Activated CD4-positive, alpha-beta T cell treated with anti-CD3 and anti-CD28 coated beads, Interleukin-2, amount 10 ng/mL, durations not matched to agents 24 days and 14 days (primary cell): ENCODE results near the gene CDKAL1. TPM values are rescaled to one million over a fixed set of nuclear protein-coding genes. Genes with fewer than 3 reads are reported as not detected.

ENCODE experiments used
- DNase-seq: peaks from one replicate; pipeline ENCODE4 v3.0.0; 2022
- H3K27ac Mint-ChIP-seq: one replicate; pipeline ENCODE4 v1.8.0; 2022; ENCODE audit warnings: mild to moderate bottlenecking, mixed read lengths
- H3K27me3 Mint-ChIP-seq: one replicate; pipeline ENCODE4 v1.8.0; 2022; ENCODE audit warnings: mixed read lengths
- H3K36me3 Mint-ChIP-seq: one replicate; pipeline ENCODE4 v1.8.0; 2022; ENCODE audit warnings: low read depth, mild to moderate bottlenecking, mixed read lengths
- H3K4me1 Mint-ChIP-seq: one replicate; pipeline ENCODE4 v1.8.0; 2021; ENCODE audit warnings: mixed read lengths
- H3K4me3 Mint-ChIP-seq: one replicate; pipeline ENCODE4 v1.8.0; 2022; ENCODE audit warnings: mild to moderate bottlenecking, moderate library complexity, mixed read lengths
- H3K9me3 Mint-ChIP-seq: one replicate; pipeline ENCODE4 v1.8.0; 2021; ENCODE audit warnings: mixed read lengths
- intact Hi-C: fragments of 100-400 bp; cut with micrococcal nuclease; formaldehyde crosslinking; loops from one replicate; pipeline ENCODE4 v1.15.1; 2023
- total RNA-seq: library from RNA; stranded (reverse); gene quantifications from 2 replicates; pipeline ENCODE4 v1.2.3, GENCODE V29; 2022

The CDKAL1 gene
- total RNA-seq, 1 donor from 2014 or later = 29.1 TPM

GRCh38 chr6:21166754-21167153 lies 632.5 kb downstream of the CDKAL1 start:
- Mint-ChIP-seq H3K27ac (no peak overlapping the region), H3K4me3 (no peak overlapping the region), H3K36me3 (peaks cover 3% of the 10 kb centered on the region), H3K9me3 (peaks cover 6% of the 10 kb centered on the region), H3K4me1 (peaks cover 31% of the 10 kb centered on the region), H3K27me3 (no peaks in the 10 kb centered on the region)
- DNase-seq = no peak
- intact Hi-C loops = no loop called here

DNA sequence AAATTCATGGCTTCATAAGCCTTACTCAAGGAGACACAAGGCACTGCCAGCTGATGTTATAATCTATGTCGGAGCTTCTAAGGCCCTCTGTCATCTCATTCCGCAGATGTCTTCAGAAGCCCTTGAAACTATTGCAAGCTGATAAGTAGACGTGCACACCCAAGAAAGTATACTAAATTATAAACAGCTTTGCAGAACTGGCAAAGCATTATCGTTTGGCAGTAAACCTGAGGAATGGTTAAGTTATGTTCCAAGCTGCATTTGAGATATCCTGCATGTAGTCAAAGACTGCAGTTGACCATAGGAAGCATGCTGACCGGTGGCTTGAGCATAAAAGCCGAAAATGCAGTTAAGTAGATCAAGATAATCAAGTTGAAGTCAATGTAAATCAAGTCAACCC lies 633.5 kb downstream of the CDKAL1 start:
- Mint-ChIP-seq H3K4me1 (peaks cover 23% of the 10 kb centered on the region), H3K36me3 (peaks cover 7% of the 10 kb centered on the region), H3K27ac (no peak overlapping the region), H3K4me3 (no peak overlapping the region), H3K27me3 (no peaks in the 10 kb centered on the region), H3K9me3 (peaks cover 12% of the 10 kb centered on the region)
- no peak for DNase-seq
- intact Hi-C loops = no loop called here

- intact Hi-C loops = no loop called here
- H3K36me3 Mint-ChIP-seq = peaks cover 7% of the 10 kb centered on the region
- H3K4me3 Mint-ChIP-seq = no peak overlapping the region
- H3K4me1 Mint-ChIP-seq = no peaks in the 10 kb centered on the region
- H3K27me3 Mint-ChIP-seq = no peaks in the 10 kb centered on the region
- peaks cover 6% of the 10 kb centered on the region for H3K9me3 Mint-ChIP-seq
- DNase-seq = no peak
- no peak overlapping the region for H3K27ac Mint-ChIP-seq
These were observed 637.5 kb downstream of the CDKAL1 start for GRCh38 chr6:21171801-21172200.

DNA sequence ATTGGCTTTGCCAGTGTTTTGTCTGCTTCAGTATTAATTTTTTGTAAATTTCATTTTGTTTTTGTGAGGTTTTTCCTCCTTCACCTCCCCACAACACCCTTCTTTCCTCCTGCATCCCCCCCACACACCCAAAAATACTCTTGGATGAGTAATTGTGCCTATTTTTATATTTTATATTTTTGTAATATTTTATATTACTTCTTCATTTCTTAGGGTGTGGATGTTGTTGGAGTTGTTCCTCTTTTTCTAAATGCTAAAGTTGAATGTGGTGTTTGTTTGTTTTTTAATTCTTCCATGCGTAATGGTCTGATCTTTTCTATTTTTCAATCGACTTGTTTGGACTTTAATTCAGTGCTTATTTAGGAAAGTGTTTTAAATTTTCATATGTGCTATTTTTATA lies 638.8 kb downstream of the CDKAL1 start:
- H3K9me3 Mint-ChIP-seq = peaks cover 6% of the 10 kb centered on the region
- intact Hi-C loops = no loop called here
- H3K4me3 Mint-ChIP-seq = no peak overlapping the region
- H3K27me3 Mint-ChIP-seq = no peaks in the 10 kb centered on the region
- H3K36me3 Mint-ChIP-seq = peaks cover 7% of the 10 kb centered on the region
- H3K27ac Mint-ChIP-seq = no peak overlapping the region
- H3K4me1 Mint-ChIP-seq = no peaks in the 10 kb centered on the region
- no peak for DNase-seq

DNA sequence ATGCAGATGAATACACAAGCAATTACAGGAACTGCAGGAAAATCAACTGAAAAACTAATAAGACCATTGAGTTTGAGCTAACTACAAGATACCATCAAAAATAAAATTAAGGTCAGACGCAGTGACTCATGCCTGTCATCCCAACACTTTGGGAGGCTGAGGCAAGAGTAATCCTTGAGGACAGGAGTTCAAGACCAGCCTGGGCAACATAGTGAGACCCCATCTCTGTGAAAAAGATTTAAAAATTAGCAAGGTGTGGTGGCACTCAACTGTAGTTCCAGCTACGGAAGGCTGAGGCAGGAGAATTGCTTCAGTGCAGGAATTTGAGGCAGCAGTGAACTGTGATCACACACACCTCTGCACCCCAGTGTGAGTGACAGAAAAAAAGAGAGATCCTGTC lies 639.4 kb downstream of the CDKAL1 start:
- Mint-ChIP-seq H3K4me1 (no peaks in the 10 kb centered on the region), H3K4me3 (no peak overlapping the region), H3K27ac (no peak overlapping the region), H3K36me3 (peaks cover 7% of the 10 kb centered on the region), H3K27me3 (no peaks in the 10 kb centered on the region), H3K9me3 (peaks cover 6% of the 10 kb centered on the region)
- intact Hi-C loops = no loop called here
- no peak for DNase-seq

- peaks cover 6% of the 10 kb centered on the region for H3K36me3 Mint-ChIP-seq
- H3K9me3 Mint-ChIP-seq = peaks cover 6% of the 10 kb centered on the region
- DNase-seq = no peak
- intact Hi-C loops = no loop called here
- H3K27me3 Mint-ChIP-seq = no peaks in the 10 kb centered on the region
- H3K4me1 Mint-ChIP-seq = no peaks in the 10 kb centered on the region
- no peak overlapping the region for H3K27ac Mint-ChIP-seq
- no peak overlapping the region for H3K4me3 Mint-ChIP-seq
These were observed 641.9 kb downstream of the CDKAL1 start for GRCh38 chr6:21176197-21176596.

DNA sequence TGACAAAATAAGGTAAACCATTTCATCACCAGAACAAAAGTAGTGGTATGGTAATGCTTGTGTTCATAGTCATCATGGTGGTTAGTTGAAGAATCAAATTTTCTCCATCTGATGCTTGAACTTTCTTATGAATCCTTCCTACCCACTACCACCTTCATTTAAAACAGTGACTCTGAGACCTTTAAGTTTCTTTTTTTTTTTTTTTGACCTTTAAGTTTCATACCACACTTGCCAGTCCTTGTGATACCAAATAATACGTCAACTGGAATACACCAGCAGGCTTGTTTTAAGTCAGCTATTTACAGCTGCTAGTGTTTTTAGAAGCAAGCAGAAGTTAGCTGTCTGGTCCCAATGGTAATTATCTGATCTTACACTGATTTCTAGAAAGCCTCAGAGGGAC lies 645.9 kb downstream of the CDKAL1 start:
- intact Hi-C loops = no loop called here
- Mint-ChIP-seq H3K9me3 (no peaks in the 10 kb centered on the region), H3K27me3 (no peaks in the 10 kb centered on the region), H3K36me3 (peaks cover 3% of the 10 kb centered on the region), H3K4me1 (no peaks in the 10 kb centered on the region), H3K27ac (no peak overlapping the region), H3K4me3 (no peak overlapping the region)
- no peak for DNase-seq

DNA sequence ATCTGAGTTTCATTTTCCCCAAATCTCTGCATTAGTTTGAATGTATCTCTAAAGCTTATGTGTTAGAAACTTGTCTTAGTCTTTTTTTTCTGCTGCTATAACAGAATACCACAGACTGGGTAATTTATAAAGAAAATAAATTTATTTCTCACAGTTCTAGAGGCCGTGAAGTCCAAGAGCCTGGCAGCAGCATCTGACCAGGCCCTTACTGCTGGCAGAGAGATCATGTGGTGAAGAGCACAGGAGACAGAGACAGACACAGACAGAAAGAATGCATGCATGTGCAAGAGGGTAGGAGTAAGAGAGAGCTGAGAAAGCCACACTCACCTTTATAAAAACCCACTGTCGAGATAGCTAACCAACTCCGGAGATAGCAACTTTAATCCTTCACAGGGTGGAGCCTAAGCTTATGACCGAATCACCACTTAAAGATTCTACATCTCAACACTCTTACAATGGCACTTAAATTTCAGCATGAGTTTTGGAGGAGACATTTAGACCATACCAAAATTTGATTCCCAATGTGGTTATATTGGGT lies 646.6 kb downstream of the CDKAL1 start:
- no peaks in the 10 kb centered on the region for H3K27me3 Mint-ChIP-seq
- H3K4me1 Mint-ChIP-seq = no peaks in the 10 kb centered on the region
- no peak for DNase-seq
- no peaks in the 10 kb centered on the region for H3K9me3 Mint-ChIP-seq
- no peak overlapping the region for H3K4me3 Mint-ChIP-seq
- intact Hi-C loops = no loop called here
- no peak overlapping the region for H3K27ac Mint-ChIP-seq
- H3K36me3 Mint-ChIP-seq = peaks cover 3% of the 10 kb centered on the region

DNA sequence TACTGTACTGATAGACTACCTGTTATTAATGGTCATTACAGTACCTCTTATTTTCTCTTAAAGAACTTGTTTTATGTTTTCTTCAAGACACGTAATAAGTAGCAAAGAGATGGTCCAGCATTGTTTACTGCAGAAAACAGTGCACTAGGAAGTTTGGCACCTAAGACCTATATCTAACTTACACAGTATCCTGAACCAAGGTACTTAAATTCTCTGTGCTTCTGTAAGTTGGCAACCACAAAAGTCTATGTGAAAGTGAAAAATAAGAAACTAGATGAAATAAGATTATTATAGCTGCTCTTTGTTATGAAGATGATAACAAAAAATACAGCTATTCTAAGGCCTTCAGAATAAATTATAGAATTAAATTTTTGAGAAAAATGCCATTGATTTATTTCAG lies 647.6 kb downstream of the CDKAL1 start:
- H3K36me3 Mint-ChIP-seq = peaks cover 3% of the 10 kb centered on the region
- H3K4me3 Mint-ChIP-seq = no peak overlapping the region
- H3K4me1 Mint-ChIP-seq = no peaks in the 10 kb centered on the region
- DNase-seq = no peak
- no peak overlapping the region for H3K27ac Mint-ChIP-seq
- no peaks in the 10 kb centered on the region for H3K9me3 Mint-ChIP-seq
- intact Hi-C loops = no loop called here
- H3K27me3 Mint-ChIP-seq = no peaks in the 10 kb centered on the region

DNA sequence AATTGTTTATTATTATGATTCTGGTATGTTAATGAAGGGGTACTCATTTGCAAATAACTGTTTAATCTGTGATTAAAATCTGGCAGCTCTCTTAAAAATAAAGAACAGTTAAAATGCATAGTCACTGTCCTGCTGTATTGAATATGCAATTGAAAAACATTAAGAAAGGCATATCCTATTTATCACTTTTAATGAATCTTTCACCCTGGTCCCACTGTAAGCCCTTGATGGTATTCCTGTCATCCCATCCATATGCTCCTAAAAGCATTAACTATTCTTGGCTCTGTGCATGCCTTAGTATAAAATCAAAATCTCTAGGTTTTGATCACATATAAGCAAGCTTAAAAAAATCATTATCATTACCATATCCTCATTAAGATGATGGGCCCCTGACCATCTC lies 648.3 kb downstream of the CDKAL1 start:
- intact Hi-C loops = no loop called here
- Mint-ChIP-seq H3K36me3 (peaks cover 3% of the 10 kb centered on the region), H3K4me1 (no peaks in the 10 kb centered on the region), H3K27ac (no peak overlapping the region), H3K4me3 (no peak overlapping the region), H3K27me3 (no peaks in the 10 kb centered on the region), H3K9me3 (no peaks in the 10 kb centered on the region)
- DNase-seq = no peak

DNA sequence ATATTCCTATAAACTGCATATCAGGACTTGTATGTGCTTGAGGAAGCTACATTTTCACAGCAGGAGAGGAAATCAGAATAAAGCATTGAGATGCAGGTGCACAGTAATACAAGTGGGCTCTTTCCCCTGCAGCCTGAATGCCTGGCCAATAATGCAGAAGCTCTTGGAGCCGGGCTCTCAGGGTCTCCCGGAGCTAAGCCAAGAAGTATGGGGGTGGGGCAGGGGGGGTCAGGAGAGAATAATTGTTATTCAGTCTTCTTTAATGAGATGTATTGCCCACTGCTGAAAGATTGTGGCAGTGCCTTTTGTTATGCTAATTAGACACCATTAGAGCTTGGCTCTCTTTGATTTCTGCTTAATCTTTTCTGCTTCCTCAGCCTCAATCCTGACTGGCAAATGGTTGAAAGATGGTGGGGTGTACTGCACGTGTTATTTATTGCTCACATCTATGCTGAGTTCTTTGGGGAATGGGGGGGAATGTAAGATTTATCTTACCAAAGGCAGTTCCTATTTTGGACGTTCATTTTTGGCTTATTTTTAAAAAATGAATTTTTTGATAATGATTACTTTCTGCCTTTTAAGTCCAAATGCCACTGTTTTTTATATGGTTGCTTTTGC lies 651.7 kb downstream of the CDKAL1 start:
- Mint-ChIP-seq H3K27me3 (no peaks in the 10 kb centered on the region), H3K9me3 (no peaks in the 10 kb centered on the region), H3K4me1 (peaks cover 7% of the 10 kb centered on the region), H3K27ac (no peak overlapping the region), H3K4me3 (no peak overlapping the region), H3K36me3 (peaks cover 1% of the 10 kb centered on the region)
- no peak for DNase-seq
- intact Hi-C loops = no loop called here

DNA sequence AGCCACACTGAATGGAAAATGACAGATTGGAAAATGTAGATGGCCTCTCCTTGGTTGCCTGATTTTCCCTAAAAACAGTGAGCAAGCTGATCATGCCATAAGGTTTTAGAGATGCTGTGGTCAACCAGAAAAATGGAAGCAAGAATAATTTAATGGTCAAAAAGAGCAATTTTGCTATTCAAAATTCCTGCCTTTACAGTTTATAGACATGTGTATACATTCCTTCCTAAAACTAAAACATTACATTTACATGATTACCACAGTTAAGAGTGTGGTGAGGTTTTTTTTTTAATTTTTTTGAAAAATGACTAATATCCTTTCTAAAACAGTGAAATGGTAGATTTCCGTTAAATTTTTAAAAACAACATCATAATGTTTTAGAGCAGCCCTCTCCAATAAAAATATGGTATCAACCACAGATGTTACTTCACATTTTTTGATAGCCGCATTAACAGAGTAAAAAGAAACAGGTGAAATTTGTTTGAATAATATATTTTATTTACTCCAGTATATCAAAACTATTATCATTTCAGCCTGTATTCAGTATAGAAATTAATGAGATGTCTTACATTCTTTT lies 652.3 kb downstream of the CDKAL1 start:
- Mint-ChIP-seq H3K9me3 (no peaks in the 10 kb centered on the region), H3K4me1 (peaks cover 11% of the 10 kb centered on the region), H3K4me3 (no peak overlapping the region), H3K27ac (no peak overlapping the region), H3K27me3 (no peaks in the 10 kb centered on the region), H3K36me3 (no peaks in the 10 kb centered on the region)
- no peak for DNase-seq
- intact Hi-C loops = no loop called here

GRCh38 chr6:21187485-21187884 lies 653.2 kb downstream of the CDKAL1 start:
- no peaks in the 10 kb centered on the region for H3K9me3 Mint-ChIP-seq
- H3K27me3 Mint-ChIP-seq = no peaks in the 10 kb centered on the region
- no peak for DNase-seq
- peaks cover 11% of the 10 kb centered on the region for H3K4me1 Mint-ChIP-seq
- no peak overlapping the region for H3K27ac Mint-ChIP-seq
- no peak overlapping the region for H3K4me3 Mint-ChIP-seq
- intact Hi-C loops = no loop called here
- no peaks in the 10 kb centered on the region for H3K36me3 Mint-ChIP-seq

DNA sequence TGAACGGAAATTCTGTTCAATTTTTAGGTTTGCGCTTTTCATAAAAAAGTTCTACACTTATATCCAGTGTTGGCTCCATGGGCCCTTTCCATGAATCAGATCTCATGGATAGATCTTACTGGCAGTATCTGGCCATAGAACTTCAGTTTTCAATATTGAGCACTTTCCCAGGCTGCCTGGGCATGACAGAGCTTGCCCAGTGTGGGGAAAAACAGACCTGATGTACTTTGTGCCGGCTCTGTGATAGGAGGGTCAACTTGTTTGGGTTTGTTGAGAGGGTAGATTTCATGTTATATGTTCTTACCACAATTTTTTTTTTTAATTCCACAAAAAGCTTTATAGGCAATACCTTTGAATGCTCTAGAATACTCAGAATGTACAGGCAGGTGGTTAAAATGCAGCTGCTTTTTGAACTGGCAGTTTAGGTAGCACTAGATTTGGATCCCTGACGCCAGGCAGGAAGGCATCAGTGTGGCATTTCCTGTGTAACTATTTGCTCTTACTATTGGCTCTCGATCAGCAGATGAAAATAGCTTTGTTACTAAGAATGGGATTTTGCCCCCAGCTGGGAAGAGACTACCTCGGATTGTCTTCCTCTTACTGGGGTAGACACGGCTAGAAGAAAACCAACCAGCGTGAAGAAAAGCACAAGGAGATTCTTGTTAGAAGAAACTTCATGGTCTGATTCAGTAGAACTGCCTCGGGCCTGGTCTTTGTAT lies 654.4 kb downstream of the CDKAL1 start:
- H3K27ac Mint-ChIP-seq = no peak overlapping the region
- H3K9me3 Mint-ChIP-seq = no peaks in the 10 kb centered on the region
- no peak overlapping the region for H3K4me3 Mint-ChIP-seq
- peaks cover 11% of the 10 kb centered on the region for H3K4me1 Mint-ChIP-seq
- DNase-seq = no peak
- peaks cover 3% of the 10 kb centered on the region for H3K36me3 Mint-ChIP-seq
- no peaks in the 10 kb centered on the region for H3K27me3 Mint-ChIP-seq
- intact Hi-C loops = no loop called here
